Liver (tissue), 9 donors: ENCODE data around the gene CBLC. TPM values are rescaled to one million over a fixed set of nuclear protein-coding genes. Genes with fewer than 3 reads are reported as not detected.

Experiments used
- DNase-seq: peaks from one replicate; pipeline ENCODE4 v3.0.0-alpha.2; 2017; ENCODE audit warnings: low spot score
- H3K27ac ChIP-seq, 2 donors: one replicate each; pipeline ENCODE4 v1.7.0; 2013; ENCODE audit warnings: inconsistent platforms in 2 of 2, low read length in 2 of 2, control low read depth in 1 of 2, low read depth in 1 of 2, mild to moderate bottlenecking in 1 of 2
- H3K27me3 ChIP-seq, 4 donors: one replicate each; pipeline versions ENCODE4 v1.6.1 to v1.7.0; 2013; ENCODE audit warnings: low read length in 3 of 4, inconsistent platforms in 1 of 4, mild to moderate bottlenecking in 1 of 4, moderate library complexity in 1 of 4; ENCODE audit not compliant: control insufficient read depth in 4 of 4, insufficient read depth in 4 of 4
- H3K36me3 ChIP-seq, 4 donors: one replicate each; pipeline versions ENCODE4 v1.6.1 to v1.7.0; 2013; ENCODE audit warnings: low read length in 3 of 4, mild to moderate bottlenecking in 3 of 4, low read depth in 1 of 4, moderate library complexity in 1 of 4; ENCODE audit not compliant: control insufficient read depth in 4 of 4, insufficient read depth in 3 of 4
- H3K4me1 ChIP-seq, 4 donors: one replicate each; pipeline versions ENCODE4 v1.6.1 to v1.7.0; 2013; ENCODE audit warnings: low read length in 3 of 4, mild to moderate bottlenecking in 3 of 4, moderate library complexity in 1 of 4; ENCODE audit not compliant: control insufficient read depth in 4 of 4, insufficient read depth in 4 of 4
- H3K4me3 ChIP-seq, 3 donors: one replicate each; pipeline versions ENCODE4 v1.6.1 to v1.7.0; 2013; ENCODE audit warnings: low read length in 3 of 3, control low read depth in 1 of 3, low read depth in 1 of 3, mild to moderate bottlenecking in 1 of 3
- H3K9ac ChIP-seq, 2 donors: one replicate each; pipeline ENCODE4 v1.7.0; 2013; ENCODE audit warnings: low read length in 2 of 2, mild to moderate bottlenecking in 2 of 2, moderate library complexity in 2 of 2, control low read depth in 1 of 2, low read depth in 1 of 2
- H3K9me3 ChIP-seq, 4 donors: one replicate each; pipeline versions ENCODE4 v1.6.1 to v1.7.0; 2013; ENCODE audit warnings: low read length in 3 of 4; ENCODE audit not compliant: control insufficient read depth in 4 of 4
- ATF3 ChIP-seq: IDR thresholded peaks from 2 replicates; pipeline ENCODE4 v1.6.1; 2016; ENCODE audit warnings: antibody characterized with exemption
- CTCF ChIP-seq: fragments of 150-350 bp; IDR thresholded peaks from 2 replicates; pipeline ENCODE4 v1.5.1; 2017; ENCODE audit warnings: improper control_type of control experiment, low read depth, low read length; ENCODE audit not compliant: missing input control
- FOXA1 ChIP-seq: IDR thresholded peaks from 2 replicates; pipeline ENCODE4 v1.6.1; 2016; ENCODE audit warnings: antibody characterized with exemption
- FOXA2 ChIP-seq: IDR thresholded peaks from 2 replicates; pipeline ENCODE4 v1.6.1; 2016; ENCODE audit warnings: antibody characterized with exemption
- GABPA ChIP-seq, 2 donors: IDR thresholded peaks in 1 of 2; conservative IDR thresholded peaks in 1 of 2; 2 replicates each; pipeline ENCODE4 v1.6.1; 2016; ENCODE audit warnings: antibody characterized with exemption in 2 of 2, mild to moderate bottlenecking in 1 of 2, moderate library complexity in 1 of 2
- HNF4G ChIP-seq: IDR thresholded peaks from 2 replicates; pipeline ENCODE4 v1.6.1; 2016; ENCODE audit warnings: antibody characterized with exemption
- JUND ChIP-seq, 2 donors: IDR thresholded peaks; 2 replicates each; pipeline ENCODE4 v1.6.1; 2016; ENCODE audit warnings: antibody characterized with exemption in 2 of 2
- MAX ChIP-seq: IDR thresholded peaks from 2 replicates; pipeline ENCODE4 v1.6.1; 2016; ENCODE audit warnings: antibody characterized with exemption
- NR2F2 ChIP-seq: IDR thresholded peaks from 2 replicates; pipeline ENCODE4 v1.6.1; 2016; ENCODE audit warnings: antibody characterized with exemption
- REST ChIP-seq: IDR thresholded peaks from 2 replicates; pipeline ENCODE4 v1.6.1; 2016; ENCODE audit warnings: antibody characterized with exemption, mild to moderate bottlenecking
- RXRA ChIP-seq, 2 donors: IDR thresholded peaks; 2 replicates each; pipeline ENCODE4 v1.6.1; 2017 to 2018; ENCODE audit warnings: antibody characterized with exemption in 2 of 2, mild to moderate bottlenecking in 1 of 2
- SP1 ChIP-seq: IDR thresholded peaks from 2 replicates; pipeline ENCODE4 v1.6.1; 2018; ENCODE audit warnings: antibody characterized with exemption, mild to moderate bottlenecking
- YY1 ChIP-seq: IDR thresholded peaks from 2 replicates; pipeline ENCODE4 v1.6.1; 2016; ENCODE audit warnings: antibody characterized with exemption, mild to moderate bottlenecking
- ZBTB33 ChIP-seq: IDR thresholded peaks from 2 replicates; pipeline ENCODE4 v1.6.1; 2016; ENCODE audit warnings: antibody characterized with exemption
- WGBS: extraction: QIAGEN DNeasy Blood & Tissue Kit; methylation state at CpG from one replicate; pipeline ENCODE4 v1.1.7; 2013; 5-methylcytosine and 5-hydroxymethylcytosine counted together
- polyA plus RNA-seq, 2 donors: library from polyadenylated mRNA; stranded (reverse) in 1 of 2; unstranded in 1 of 2; fragments of 200-250 nt in 1 of 2; fragments of >200 nt in 1 of 2; fragmentation: Nextera tagmentation in 1 of 2; extraction: Ambion mirVana in 1 of 2; gene quantifications; one replicate each; pipeline versions ENCODE4 v1.2.1 to v1.2.3, GENCODE V29; 2013 to 2015
- total RNA-seq, 2 donors: library from RNA; depleted of rRNA; stranded (reverse); fragments of >200 nt; gene quantifications; one replicate each; pipeline ENCODE4 v1.2.3, GENCODE V29; 2014
- donor health status: healthy.
- donor health status: healthy.
- donor health status: healthy.
- donor health status: healthy.
- donor health status: healthy.

The CBLC gene
- total and polyA plus RNA-seq, 4 donors, result 2.1 to 14.0 (median 8.8) TPM

- H3K9ac ChIP-seq, result no peak overlapping the region
- 88% methylated on average over 5 of the region's 5 CpGs for whole genome bisulfite sequencing
- H3K27me3 ChIP-seq, result no peaks in the 10 kb centered on the region
- H3K4me3 ChIP-seq, result no peak overlapping the region
- no peaks in the 10 kb centered on the region for H3K36me3 ChIP-seq
- H3K4me1 ChIP-seq, result peaks cover 2 to 15% (median 5%) of the 10 kb centered on the region in 4 donors
- no peak for DNase-seq
- H3K9me3 ChIP-seq, result no peaks in the 10 kb centered on the region
- TF ChIP-seq RXRA (IDR thresholded peaks at IDR 0.05) (no peak), GABPA (IDR thresholded peaks at IDR 0.05 in 1 of 2, conservative IDR thresholded peaks at IDR 0.05 in 1 of 2) (no peak), FOXA2 (no peak), HNF4G (no peak), REST (no peak), ATF3 (no peak), ZBTB33 (no peak)
- H3K27ac ChIP-seq, result no peak overlapping the region
Observed at GRCh38 chr19:44731081-44731480, 46.6 kb upstream of the CBLC start.

GRCh38 chr19:44731622-44732021 lies 46.1 kb upstream of the CBLC start:
- Histone ChIP-seq H3K36me3 (no peaks in the 10 kb centered on the region), H3K4me3 (no peak overlapping the region), H3K27me3 (no peaks in the 10 kb centered on the region), H3K9me3 (no peaks in the 10 kb centered on the region), H3K4me1 (peaks cover 2 to 17% (median 7%) of the 10 kb centered on the region in 4 donors), H3K27ac (no peak overlapping the region), H3K9ac (no peak overlapping the region)
- TF ChIP-seq REST (no peak), FOXA1 (no peak), ZBTB33 (no peak), FOXA2 (no peak), YY1 (no peak), CTCF (no peak), GABPA (IDR thresholded peaks at IDR 0.05 in 1 of 2, conservative IDR thresholded peaks at IDR 0.05 in 1 of 2) (no peak), SP1 (no peak), MAX (no peak), HNF4G (no peak), ATF3 (no peak), JUND (IDR thresholded peaks at IDR 0.05) (no peak), RXRA (IDR thresholded peaks at IDR 0.05) (no peak), NR2F2 (no peak)
- no peak for DNase-seq
- WGBS, result 85% methylated on average over 5 of the region's 5 CpGs
